ENCODE results near the gene RCAN3. TPM values are rescaled to one million over a fixed set of nuclear protein-coding genes. Genes with fewer than 3 reads are reported as not detected.

RCAN3 gene
- total and polyA plus RNA-seq, 8 donors, result 2.9 to 52.0 (median 8.7) TPM

DNA sequence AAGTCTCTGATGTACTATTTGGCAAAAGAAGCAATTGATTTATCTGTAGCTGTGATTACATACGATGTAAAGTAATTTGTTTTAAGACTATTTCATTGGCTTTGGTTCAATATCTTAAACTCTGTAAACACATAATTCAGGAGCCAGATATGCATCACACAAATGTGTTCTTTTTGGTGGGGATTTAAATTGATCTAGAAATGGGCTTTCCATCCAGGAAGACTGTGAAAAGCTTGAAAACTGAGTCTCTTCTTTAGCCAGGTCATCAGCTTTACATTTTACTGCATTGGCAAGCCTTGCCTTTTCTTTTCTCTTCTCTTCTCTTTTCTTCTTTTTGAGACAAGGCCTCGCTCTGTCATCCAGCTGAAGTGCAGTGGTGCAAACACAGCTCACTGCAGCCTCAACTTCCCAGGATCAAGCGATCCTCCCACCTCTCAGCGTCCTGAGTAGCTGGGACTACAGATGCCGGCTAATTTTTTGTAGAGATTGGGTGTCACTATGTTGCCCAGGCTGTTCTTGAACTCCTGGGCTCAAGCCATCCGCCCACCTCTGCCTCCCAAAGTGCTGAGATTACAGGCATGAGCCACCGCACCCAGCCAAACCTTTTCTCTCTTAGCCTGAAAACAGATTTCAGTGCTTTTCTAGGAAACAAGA, 1.4 kb downstream of the RCAN3 start:
- Histone ChIP-seq H3K4me1 (peaks cover 15 to 66% (median 41%) of the 10 kb centered on the region in 4 donors), H3K27ac (peak overlapping the region; percentile 37 to 96 (median 93)), H3K4me3 (peak overlapping the region; percentile 57 to 72 (median 66)), H3K36me3 (no peaks in the 10 kb centered on the region), H3K9me3 (no peaks in the 10 kb centered on the region), H3K27me3 (no peaks in the 10 kb centered on the region)
- DNase-seq, result peak in 1 of 2 donors; percentile 12
- intact Hi-C loops (cut with DNase I; ENCODE audit: low total_unique reads), result no loop called here
- TF ChIP-seq, protein P1, sequence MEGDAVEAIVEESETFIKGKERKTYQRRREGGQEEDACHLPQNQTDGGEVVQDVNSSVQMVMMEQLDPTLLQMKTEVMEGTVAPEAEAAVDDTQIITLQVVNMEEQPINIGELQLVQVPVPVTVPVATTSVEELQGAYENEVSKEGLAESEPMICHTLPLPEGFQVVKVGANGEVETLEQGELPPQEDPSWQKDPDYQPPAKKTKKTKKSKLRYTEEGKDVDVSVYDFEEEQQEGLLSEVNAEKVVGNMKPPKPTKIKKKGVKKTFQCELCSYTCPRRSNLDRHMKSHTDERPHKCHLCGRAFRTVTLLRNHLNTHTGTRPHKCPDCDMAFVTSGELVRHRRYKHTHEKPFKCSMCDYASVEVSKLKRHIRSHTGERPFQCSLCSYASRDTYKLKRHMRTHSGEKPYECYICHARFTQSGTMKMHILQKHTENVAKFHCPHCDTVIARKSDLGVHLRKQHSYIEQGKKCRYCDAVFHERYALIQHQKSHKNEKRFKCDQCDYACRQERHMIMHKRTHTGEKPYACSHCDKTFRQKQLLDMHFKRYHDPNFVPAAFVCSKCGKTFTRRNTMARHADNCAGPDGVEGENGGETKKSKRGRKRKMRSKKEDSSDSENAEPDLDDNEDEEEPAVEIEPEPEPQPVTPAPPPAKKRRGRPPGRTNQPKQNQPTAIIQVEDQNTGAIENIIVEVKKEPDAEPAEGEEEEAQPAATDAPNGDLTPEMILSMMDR (IDR thresholded peaks at IDR 0.05), result no peak
- TF ChIP-seq POLR2A (IDR thresholded peaks at IDR 0.05), result no peak
- no peak for TF ChIP-seq EP300 (IDR thresholded peaks at IDR 0.05)
- TF ChIP-seq POLR2AphosphoS5 (IDR thresholded peaks at IDR 0.05), result no peak
- WGBS, 5 donors, result 54 to 65% (median 56%) methylated on average over 7 of the region's 7 CpGs

DNA sequence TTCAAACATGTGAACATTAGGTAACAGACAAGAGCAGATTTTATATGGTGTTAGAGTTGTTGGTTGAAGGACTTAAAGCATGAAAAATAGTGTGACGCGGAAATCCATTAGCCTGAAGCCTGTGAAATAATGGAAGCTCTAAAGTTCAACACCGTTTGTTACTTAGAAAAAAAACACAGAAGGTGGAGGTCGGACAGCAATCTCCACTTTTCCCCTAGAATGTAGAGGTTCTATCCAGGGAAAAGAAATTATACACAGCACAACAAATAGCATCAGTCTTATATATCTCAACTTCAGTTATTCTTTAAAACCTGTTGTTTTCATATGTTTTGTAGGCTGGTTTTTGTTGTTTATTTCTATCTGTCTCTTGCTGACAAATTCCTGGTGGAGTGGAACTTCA, 1.9 kb downstream of the RCAN3 start:
- peak in 1 of 2 donors; percentile 20 for DNase-seq
- 78 to 85% (median 83%) methylated on average over 4 of the region's 4 CpGs for WGBS, 5 donors
- intact Hi-C loops (cut with DNase I; ENCODE audit: low total_unique reads), result no loop called here
- no peak for TF ChIP-seq EP300 (IDR thresholded peaks at IDR 0.05)
- TF ChIP-seq, protein P1 (IDR thresholded peaks at IDR 0.05), result no peak
- TF ChIP-seq POLR2A (IDR thresholded peaks at IDR 0.05), result no peak
- no peak for TF ChIP-seq POLR2AphosphoS5 (IDR thresholded peaks at IDR 0.05)
- Histone ChIP-seq H3K36me3 (no peaks in the 10 kb centered on the region), H3K4me3 (peak overlapping the region in 1 of 4 donors; percentile 57), H3K27me3 (no peaks in the 10 kb centered on the region), H3K4me1 (peaks cover 15 to 66% (median 41%) of the 10 kb centered on the region in 4 donors), H3K27ac (peak overlapping the region in 4 of 5 donors; percentile 91 to 96 (median 94)), H3K9me3 (no peaks in the 10 kb centered on the region)

DNA sequence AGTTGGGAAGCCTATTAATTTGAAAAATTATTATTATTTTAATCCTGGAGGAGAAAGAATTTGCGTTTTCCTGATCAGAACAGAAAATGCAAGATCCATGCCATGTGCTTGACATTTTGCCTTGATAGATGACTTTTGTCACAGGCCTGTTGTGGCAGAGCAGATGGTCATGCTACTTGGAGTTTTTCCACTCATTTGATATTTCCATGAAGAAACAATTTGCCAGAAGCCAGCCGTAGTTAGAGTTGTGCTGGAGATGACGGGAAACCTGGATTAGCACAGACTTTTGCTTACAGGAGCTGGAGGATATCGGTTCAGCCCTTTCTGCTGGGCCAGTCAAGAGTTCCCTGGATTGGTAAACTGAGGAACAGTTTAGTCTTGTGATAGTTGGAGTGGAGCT, 3.2 kb downstream of the RCAN3 start:
- no peaks in the 10 kb centered on the region for H3K27me3 ChIP-seq
- TF ChIP-seq EP300 (IDR thresholded peaks at IDR 0.05), result no peak
- no peak for TF ChIP-seq POLR2AphosphoS5 (IDR thresholded peaks at IDR 0.05)
- no peak for TF ChIP-seq POLR2A (IDR thresholded peaks at IDR 0.05)
- TF ChIP-seq, protein P1 (IDR thresholded peaks at IDR 0.05), result no peak
- H3K9me3 ChIP-seq, result no peaks in the 10 kb centered on the region
- H3K27ac ChIP-seq, result peak overlapping the region; percentile 11 to 56 (median 24)
- H3K4me3 ChIP-seq, result no peak overlapping the region
- no peaks in the 10 kb centered on the region for H3K36me3 ChIP-seq
- H3K4me1 ChIP-seq, result peaks cover 15 to 66% (median 41%) of the 10 kb centered on the region in 4 donors
- 74 to 80% (median 75%) methylated on average over 4 of the region's 4 CpGs for WGBS, 5 donors
- DNase-seq, result peak in 1 of 2 donors; percentile 26
- intact Hi-C loops (cut with DNase I; ENCODE audit: low total_unique reads), result no loop called here

DNA sequence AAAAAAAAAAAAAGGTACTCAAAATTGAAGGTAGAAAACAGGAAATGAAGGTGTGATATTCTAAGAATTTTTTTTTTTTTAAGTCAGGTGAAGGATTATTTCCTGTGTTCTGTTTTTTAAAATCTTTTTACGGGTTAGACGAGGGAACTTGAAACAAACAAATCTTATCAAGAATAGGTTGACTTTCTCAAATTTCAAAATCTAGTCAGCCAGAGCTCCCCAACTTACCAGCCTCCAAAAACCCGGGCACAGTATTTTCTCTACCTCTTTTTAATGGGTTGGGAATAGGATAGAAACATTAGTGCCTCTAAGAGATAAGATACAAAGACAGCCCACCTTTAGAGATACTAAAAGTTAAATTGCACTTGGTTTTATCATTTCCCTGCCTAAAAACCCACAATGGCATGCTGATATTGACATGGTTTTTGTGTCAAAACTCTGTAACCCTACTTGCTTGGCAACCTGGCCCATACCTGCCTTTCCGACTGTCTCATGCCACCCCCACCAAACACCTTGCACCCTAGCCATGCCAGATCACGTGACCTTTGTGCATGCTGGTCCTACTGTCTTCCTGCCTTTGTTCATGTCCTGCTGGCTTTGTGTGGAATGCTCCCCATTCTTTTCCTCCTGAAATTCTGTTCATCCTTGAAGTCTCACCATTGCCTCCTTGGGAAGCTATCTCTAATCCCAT, 4.2 kb downstream of the RCAN3 start:
- Histone ChIP-seq H3K4me3 (no peak overlapping the region), H3K27me3 (no peaks in the 10 kb centered on the region), H3K36me3 (no peaks in the 10 kb centered on the region), H3K27ac (peak overlapping the region; percentile 20 to 81 (median 56)), H3K9me3 (no peaks in the 10 kb centered on the region), H3K4me1 (peaks cover 15 to 57% (median 36%) of the 10 kb centered on the region in 4 donors)
- 33 to 63% (median 46%) methylated on average over 5 of the region's 5 CpGs for WGBS, 5 donors
- TF ChIP-seq POLR2AphosphoS5 (IDR thresholded peaks at IDR 0.05) (no peak), EP300 (IDR thresholded peaks at IDR 0.05) (no peak), POLR2A (IDR thresholded peaks at IDR 0.05) (no peak)
- TF ChIP-seq, protein P1 (IDR thresholded peaks at IDR 0.05), result no peak
- peak in 1 of 2 donors; percentile 25 for DNase-seq
- intact Hi-C loops (cut with DNase I; ENCODE audit: low total_unique reads), result no loop called here
